H1 (cell line): Measurements from ENCODE around the gene KIF20A. TPM values are rescaled to one million over a fixed set of nuclear protein-coding genes. Genes with fewer than 3 reads are reported as not detected.

Source experiments
- CTCF ChIA-PET: fragments of 300-600 bp; sonication (Branson Sonifier 250); formaldehyde crosslinking; loops from one replicate; lab custom pipeline; 2021; ENCODE audit not compliant: partially characterized antibody; lab: Charles Lee
- POLR2A ChIA-PET: fragments of 300-600 bp; sonication (Branson Sonifier 250); formaldehyde crosslinking; loops from one replicate; lab custom pipeline; 2021; ENCODE audit warnings: inconsistent platforms; ENCODE audit not compliant: partially characterized antibody; lab: Charles Lee
- DNase-seq, 2 experiments: peaks; one replicate each; pipeline versions ENCODE4 v3.0.0 to v3.0.0-alpha.2; 2010 to 2022; ENCODE audit warnings: low spot score in 2 of 2, low read depth in 1 of 2, mixed read lengths in 1 of 2
- FAIRE-seq: peaks from 2 replicates; lab custom pipeline; 2011; peaks lifted over from hg19 to GRCh38; lab: Jason Lieb, UNC
- H2AFZ ChIP-seq: 2 replicates; pipeline ENCODE4 v1.8.1; 2012; ENCODE audit warnings: low read length, inconsistent platforms
- H2AK5ac ChIP-seq: 2 replicates; pipeline ENCODE4 v1.6.1; 2013; ENCODE audit warnings: low read depth, low read length
- H2BK120ac ChIP-seq: replicated peaks from 2 replicates; pipeline ENCODE3; 2013; ENCODE audit warnings: low read depth, low read length, inconsistent platforms
- H2BK12ac ChIP-seq: 2 replicates; pipeline ENCODE4 v1.6.1; 2013; ENCODE audit warnings: low read depth, low read length
- H2BK15ac ChIP-seq: 2 replicates; pipeline ENCODE4 v1.6.1; 2013; ENCODE audit warnings: low read length
- H2BK20ac ChIP-seq: 2 replicates; pipeline ENCODE4 v1.6.1; 2013; ENCODE audit warnings: low read length
- H2BK5ac ChIP-seq: 2 replicates; pipeline ENCODE4 v1.6.1; 2013; ENCODE audit warnings: low read depth, low read length
- H3K14ac ChIP-seq: 2 replicates; pipeline ENCODE4 v1.6.1; 2013; ENCODE audit warnings: inconsistent platforms; ENCODE audit not compliant: insufficient read length
- H3K18ac ChIP-seq: 2 replicates; pipeline ENCODE4 v1.6.1; 2013; ENCODE audit warnings: low read length; ENCODE audit errors: extremely low read depth
- H3K23ac ChIP-seq: 2 replicates; pipeline ENCODE4 v1.6.1; 2013; ENCODE audit warnings: inconsistent platforms; ENCODE audit not compliant: insufficient read length
- H3K23me2 ChIP-seq: 2 replicates; pipeline ENCODE4 v1.6.1; 2013; ENCODE audit warnings: low read depth, low read length
- H3K27ac ChIP-seq: 2 replicates; pipeline ENCODE4 v1.6.1; 2011; ENCODE audit warnings: low read depth, low read length, inconsistent platforms
- H3K27me3 ChIP-seq, 4 experiments: replicated peaks in 1 of 4; 1 replicate in 1 of 4; 2 replicates in 3 of 4; pipeline versions ENCODE4 v1.6.1 to v1.8.1; 2011 to 2013; ENCODE audit warnings: low read length in 3 of 4, mild to moderate bottlenecking in 3 of 4, inconsistent platforms in 2 of 4, mixed read lengths in 2 of 4, moderate library complexity in 1 of 4; ENCODE audit not compliant: control insufficient read depth in 3 of 4, insufficient read depth in 3 of 4; ENCODE audit errors: extremely low read depth in 1 of 4
- H3K36me3 ChIP-seq, 4 experiments: 2 replicates each; pipeline versions ENCODE4 v1.6.1 to v1.8.1; 2011 to 2013; ENCODE audit warnings: mild to moderate bottlenecking in 4 of 4, low read length in 3 of 4, moderate library complexity in 2 of 4, control low read depth in 1 of 4, inconsistent platforms in 1 of 4; ENCODE audit not compliant: insufficient read depth in 4 of 4, control insufficient read depth in 2 of 4
- H3K4ac ChIP-seq: replicated peaks from 2 replicates; pipeline ENCODE3; 2013; ENCODE audit warnings: low read length, low read depth, mixed read lengths, inconsistent platforms; ENCODE audit not compliant: insufficient read length
- H3K4me1 ChIP-seq, 4 experiments: replicated peaks in 1 of 4; 1 replicate in 1 of 4; 2 replicates in 3 of 4; pipeline versions ENCODE4 v1.6.1 to v1.8.1; 2011 to 2013; ENCODE audit warnings: low read length in 3 of 4, inconsistent platforms in 2 of 4, mixed read lengths in 1 of 4; ENCODE audit not compliant: insufficient read depth in 4 of 4, control insufficient read depth in 3 of 4
- H3K4me2 ChIP-seq, 2 experiments: 2 replicates each; pipeline versions ENCODE4 v1.6.1 to v1.8.1; 2011 to 2013; ENCODE audit warnings: low read depth in 2 of 2, low read length in 2 of 2, control low read depth in 1 of 2, inconsistent platforms in 1 of 2, mild to moderate bottlenecking in 1 of 2; ENCODE audit not compliant: insufficient read depth in 1 of 2
- H3K4me3 ChIP-seq, 4 experiments: fragments of 200-600, 300-600 bp in 1 of 4; sonication (generic), shearing (Covaris generic), sonication (Bioruptor Twin) in 1 of 4; 2 replicates each; pipeline versions ENCODE4 v1.5.1 to v1.8.1; 2011 to 2016; ENCODE audit warnings: low read length in 4 of 4, low read depth in 3 of 4, control low read depth in 2 of 4, inconsistent platforms in 2 of 4, mild to moderate bottlenecking in 2 of 4, mixed read lengths in 1 of 4, moderate library complexity in 1 of 4; ENCODE audit not compliant: insufficient read depth in 2 of 4; ENCODE audit errors: extremely low read depth in 1 of 4
- H3K56ac ChIP-seq: replicated peaks from 2 replicates; pipeline ENCODE3; 2013; ENCODE audit warnings: low read depth, mild to moderate bottlenecking, mixed read lengths, low read length, inconsistent platforms; ENCODE audit not compliant: insufficient read length
- H3K79me1 ChIP-seq: 2 replicates; pipeline ENCODE4 v1.6.1; 2013; ENCODE audit warnings: low read depth, low read length, control low read depth
- H3K79me2 ChIP-seq, 2 experiments: 2 replicates each; pipeline versions ENCODE4 v1.6.1 to v1.8.1; 2012 to 2013; ENCODE audit warnings: low read length in 2 of 2, mild to moderate bottlenecking in 2 of 2, inconsistent platforms in 1 of 2; ENCODE audit not compliant: insufficient read depth in 2 of 2, control insufficient read depth in 1 of 2
- H3K9ac ChIP-seq, 4 experiments: replicated peaks in 1 of 4; 1 replicate in 1 of 4; 2 replicates in 3 of 4; pipeline versions ENCODE4 v1.6.1 to v1.8.1; 2011 to 2013; ENCODE audit warnings: low read depth in 3 of 4, low read length in 3 of 4, control low read depth in 2 of 4, mild to moderate bottlenecking in 2 of 4, moderate library complexity in 2 of 4, inconsistent platforms in 1 of 4; ENCODE audit errors: extremely low read depth in 1 of 4
- H3K9me3 ChIP-seq, 2 experiments: 2 replicates each; pipeline versions ENCODE4 v1.6.1 to v1.8.1; 2012 to 2013; ENCODE audit warnings: mild to moderate bottlenecking in 2 of 2, moderate library complexity in 2 of 2, control low read depth in 1 of 2, inconsistent platforms in 1 of 2, low read depth in 1 of 2, low read length in 1 of 2, mixed read lengths in 1 of 2; ENCODE audit not compliant: insufficient read depth in 2 of 2
- H4K20me1 ChIP-seq, 2 experiments: replicated peaks in 1 of 2; 2 replicates each; pipeline versions ENCODE3 to v1.8.1; 2011 to 2013; ENCODE audit warnings: inconsistent platforms in 2 of 2, low read length in 2 of 2, mild to moderate bottlenecking in 1 of 2; ENCODE audit not compliant: insufficient read depth in 2 of 2, control insufficient read depth in 1 of 2
- H4K5ac ChIP-seq: 2 replicates; pipeline ENCODE4 v1.6.1; 2013; ENCODE audit warnings: low read length, low read depth, mixed read lengths, inconsistent platforms; ENCODE audit not compliant: insufficient read length
- H4K8ac ChIP-seq: 2 replicates; pipeline ENCODE4 v1.8.0; 2013; ENCODE audit warnings: mild to moderate bottlenecking, moderate library complexity, low read length, inconsistent platforms; ENCODE audit not compliant: insufficient read depth; ENCODE audit errors: extremely low read depth
- H4K91ac ChIP-seq: replicated peaks from 2 replicates; pipeline ENCODE3; 2013; ENCODE audit warnings: low read length, mixed read lengths, inconsistent platforms; ENCODE audit not compliant: insufficient read length
- BCL11A ChIP-seq, 2 experiments: IDR thresholded peaks; one replicate each; pipeline ENCODE4 v1.6.1; 2011; ENCODE audit warnings: low read depth in 2 of 2, low read length in 2 of 2, mild to moderate bottlenecking in 2 of 2
- BRCA1 ChIP-seq: IDR thresholded peaks from 2 replicates; pipeline ENCODE4 v1.6.1; 2012; ENCODE audit warnings: low read depth, low read length, improper control_type of control experiment
- CHD1 ChIP-seq: IDR thresholded peaks from 2 replicates; pipeline ENCODE4 v1.6.1; 2012; ENCODE audit warnings: low read depth, low read length, improper control_type of control experiment
- CHD2 ChIP-seq: IDR thresholded peaks from 2 replicates; pipeline ENCODE4 v1.6.1; 2012; ENCODE audit warnings: low read length, improper control_type of control experiment
- CREB1 ChIP-seq: IDR thresholded peaks from 2 replicates; pipeline ENCODE4 v1.6.1; 2012; ENCODE audit warnings: inconsistent platforms
- KDM1A ChIP-seq: fragments of 200-600, 300-600 bp; sonication (generic); IDR thresholded peaks from 2 replicates; pipeline ENCODE4 v1.7.1; 2016; ENCODE audit warnings: mild to moderate bottlenecking, low read length, borderline replicate concordance
- KDM4A ChIP-seq: IDR thresholded peaks from one replicate; pipeline ENCODE4 v1.7.1; 2012; ENCODE audit warnings: low read depth, mild to moderate bottlenecking, moderate library complexity, low read length, inconsistent platforms; ENCODE audit not compliant: severe bottlenecking
- NANOG ChIP-seq: IDR thresholded peaks from 2 replicates; pipeline ENCODE4 v1.6.1; 2011; ENCODE audit warnings: low read length, low read depth, mild to moderate bottlenecking, inconsistent platforms; ENCODE audit not compliant: insufficient read depth, poor library complexity, severe bottlenecking
- NRF1 ChIP-seq: IDR thresholded peaks from 2 replicates; pipeline ENCODE4 v1.6.1; 2011; ENCODE audit warnings: mild to moderate bottlenecking, low read depth, low read length, improper control_type of control experiment
- PHF8 ChIP-seq: fragments of 200-600 bp; sonication (generic); conservative IDR thresholded peaks from 2 replicates; pipeline ENCODE4 v1.7.1; 2012; ENCODE audit warnings: low read depth, mild to moderate bottlenecking, inconsistent platforms, low read length, moderate library complexity
- RAD21 ChIP-seq, 2 experiments: IDR thresholded peaks in 1 of 2; conservative IDR thresholded peaks in 1 of 2; 2 replicates each; pipeline ENCODE4 v1.6.1; 2011; ENCODE audit warnings: low read depth in 2 of 2, low read length in 2 of 2, improper control_type of control experiment in 1 of 2, inconsistent platforms in 1 of 2, mild to moderate bottlenecking in 1 of 2, moderate library complexity in 1 of 2
- RFX5 ChIP-seq: IDR thresholded peaks from 2 replicates; pipeline ENCODE4 v1.6.1; 2011; ENCODE audit warnings: low read depth, low read length, improper control_type of control experiment, borderline replicate concordance
- RXRA ChIP-seq: IDR thresholded peaks from 2 replicates; pipeline ENCODE4 v1.6.1; 2011; ENCODE audit warnings: low read depth, mild to moderate bottlenecking, low read length, moderate library complexity; ENCODE audit not compliant: insufficient read depth
- SP2 ChIP-seq: IDR thresholded peaks from 2 replicates; pipeline ENCODE4 v1.6.1; 2012; ENCODE audit warnings: mild to moderate bottlenecking, low read length, inconsistent platforms
- WGBS, 2 experiments: shearing (Covaris generic) in 1 of 2; methylation state at CpG; one replicate each; pipeline versions ENCODE4 v1.1.6 to v1.1.7; 2013 to 2015; ENCODE audit warnings: low lambda C conversion rate in 2 of 2, mixed read lengths in 2 of 2, inconsistent platforms in 1 of 2, low coverage in 1 of 2, missing lambda C conversion rate in 1 of 2; ENCODE audit not compliant: insufficient replicate concordance in 2 of 2, insufficient coverage in 1 of 2, insufficient read length in 1 of 2; ENCODE audit errors: extremely low coverage in 1 of 2, missing lambda C conversion rate in 1 of 2; 5-methylcytosine and 5-hydroxymethylcytosine counted together
- polyA plus RNA-seq, 7 experiments: library from polyadenylated mRNA; depleted of rRNA in 3 of 7; stranded (reverse) in 5 of 7; unstranded in 2 of 7; fragments of >200 nt in 5 of 7; fragments of 200-250 nt in 2 of 7; gene quantifications; 1 replicate in 5 of 7; 2 replicates in 1 of 7; 4 replicates in 1 of 7; pipeline versions ENCODE4 v1.2.1 to v1.2.3, GENCODE V29; 2011 to 2013; ENCODE audit warnings: missing spikeins in 2 of 7, mixed read lengths in 2 of 7
- total RNA-seq: library from RNA; stranded (reverse); fragmentation: NEBNext Ultra II Directional; extraction: Animal tissue kit (Norgen Biotek cat#: 25700); gene quantifications from 2 replicates; pipeline ENCODE4 v1.2.1, GENCODE V29; 2021

KIF20A gene
- total and polyA plus RNA-seq, 2 of the 8 experiments (the other 6 are each of a cell fraction or from before 2014, with no cell fraction given) = 33.3 to 67.1 TPM

DNA sequence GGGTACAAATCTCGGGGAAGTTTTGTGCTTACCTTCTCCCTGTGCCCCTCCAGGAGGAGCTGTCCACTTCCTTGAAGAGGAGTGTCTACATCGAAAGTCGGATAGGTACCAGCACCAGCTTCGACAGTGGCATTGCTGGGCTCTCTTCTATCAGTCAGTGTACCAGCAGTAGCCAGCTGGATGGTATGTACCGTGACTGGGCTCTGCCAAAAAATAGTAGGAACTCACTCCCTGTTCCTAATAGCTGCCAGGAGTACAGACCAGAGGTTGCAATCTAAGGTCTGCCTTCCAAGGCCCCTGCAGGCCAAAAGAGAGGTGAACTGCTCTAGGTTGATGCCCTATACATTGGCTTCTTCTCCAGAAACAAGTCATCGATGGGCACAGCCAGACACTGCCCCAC lies 3.9 kb downstream of the KIF20A start:
- Histone ChIP-seq H4K5ac (no peak overlapping the region), H2BK15ac (no peak overlapping the region), H4K8ac (no peak overlapping the region), H3K79me1 (0 out of 2 replicates have a peak, but pooled peaks cover 4% of the 10 kb centered on the region), H3K18ac (no peak overlapping the region), H2BK5ac (no peak overlapping the region), H3K9ac (no peak overlapping the region), H3K4me2 (no peak overlapping the region), H2BK12ac (no peak overlapping the region), H4K91ac (no peak overlapping the region), H2BK120ac (no peak overlapping the region), H3K14ac (no peak overlapping the region), H3K27ac (no peak overlapping the region), H4K20me1 (peaks cover 0 to 2% of the 10 kb centered on the region in 2 experiments), H2BK20ac (no peak overlapping the region), H3K4me1 (no peaks in the 10 kb centered on the region; a peak in 1 of 7 replicates), H3K23me2 (peaks cover 8% of the 10 kb centered on the region), H3K23ac (no peak overlapping the region), H3K56ac (no peak overlapping the region), H3K79me2 (peaks cover 0 to 22% of the 10 kb centered on the region in 2 experiments; a peak in 2 of 4 replicates), H3K4ac (no peak overlapping the region), H3K4me3 (no peak overlapping the region), H2AFZ (no peak overlapping the region), H3K27me3 (no peaks in the 10 kb centered on the region), H3K9me3 (no peaks in the 10 kb centered on the region), H3K36me3 (peaks cover 43 to 70% (median 66%) of the 10 kb centered on the region in 4 experiments), H2AK5ac (no peak overlapping the region)
- POLR2A ChIA-PET = interaction anchor here (1.3 to 1.5 kb wide), 2 partner anchors 11 to 30 kb away, joined by 3 to 4 read pairs; no protein-coding TSS in a partner anchor
- WGBS, 2 experiments = 85% methylated on average over 6 of the region's 6 CpGs; no CpG with 5 or more reads in 1 of the 2 experiments
- CTCF ChIA-PET = interaction anchor here (1.3 to 1.8 kb wide), 3 partner anchors 30 to 216 kb away, joined by 3 to 5 read pairs (median 4); partner anchors contain the start of gene CDC23
- FAIRE-seq = no peak
- DNase-seq = no peak
- TF ChIP-seq RAD21 (IDR thresholded peaks at IDR 0.05 in 1 of 2, conservative IDR thresholded peaks at IDR 0.05 in 1 of 2; ENCODE audit: low read depth in 2 of 2, low read length in 2 of 2) (no peak), PHF8 (no peak), CREB1 (no peak), RXRA (no peak), KDM1A (no peak), BCL11A (IDR thresholded peaks at IDR 0.05; ENCODE audit: low read depth in 2 of 2, low read length in 2 of 2) (no peak), CHD1 (no peak), NANOG (no peak), SP2 (no peak), CHD2 (no peak), BRCA1 (no peak), RFX5 (no peak), KDM4A (no peak), NRF1 (no peak)
